Fibroblast of villous mesenchyme (primary cell): ENCODE measurements around the gene ZFP36L2. TPM values are rescaled to one million over a fixed set of nuclear protein-coding genes. Genes with fewer than 3 reads are reported as not detected.
A peak's percentile ranks its signal among the peaks of the same experiment; 100 is the strongest.

Experiments
- DNase-seq: peaks from one replicate; pipeline ENCODE4 v3.0.0-alpha.2; 2010; ENCODE audit warnings: low read depth
- H3K4me3 ChIP-seq: 2 replicates; pipeline ENCODE4 v1.5.1; 2011; ENCODE audit warnings: low read depth, mild to moderate bottlenecking, low read length
- CTCF ChIP-seq: IDR thresholded peaks from 2 replicates; pipeline ENCODE4 v1.5.1; 2012; ENCODE audit warnings: low read depth, mild to moderate bottlenecking, low read length; ENCODE audit not compliant: insufficient read depth
- total RNA-seq: library from RNA; depleted of rRNA; stranded (reverse); fragments of >200 nt; gene quantifications from 2 replicates; pipeline ENCODE4 v1.2.3, GENCODE V29; 2012

The ZFP36L2 gene, protein sequence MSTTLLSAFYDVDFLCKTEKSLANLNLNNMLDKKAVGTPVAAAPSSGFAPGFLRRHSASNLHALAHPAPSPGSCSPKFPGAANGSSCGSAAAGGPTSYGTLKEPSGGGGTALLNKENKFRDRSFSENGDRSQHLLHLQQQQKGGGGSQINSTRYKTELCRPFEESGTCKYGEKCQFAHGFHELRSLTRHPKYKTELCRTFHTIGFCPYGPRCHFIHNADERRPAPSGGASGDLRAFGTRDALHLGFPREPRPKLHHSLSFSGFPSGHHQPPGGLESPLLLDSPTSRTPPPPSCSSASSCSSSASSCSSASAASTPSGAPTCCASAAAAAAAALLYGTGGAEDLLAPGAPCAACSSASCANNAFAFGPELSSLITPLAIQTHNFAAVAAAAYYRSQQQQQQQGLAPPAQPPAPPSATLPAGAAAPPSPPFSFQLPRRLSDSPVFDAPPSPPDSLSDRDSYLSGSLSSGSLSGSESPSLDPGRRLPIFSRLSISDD
- 12.2 and 25.9 TPM in 2 replicates for total RNA-seq

DNA sequence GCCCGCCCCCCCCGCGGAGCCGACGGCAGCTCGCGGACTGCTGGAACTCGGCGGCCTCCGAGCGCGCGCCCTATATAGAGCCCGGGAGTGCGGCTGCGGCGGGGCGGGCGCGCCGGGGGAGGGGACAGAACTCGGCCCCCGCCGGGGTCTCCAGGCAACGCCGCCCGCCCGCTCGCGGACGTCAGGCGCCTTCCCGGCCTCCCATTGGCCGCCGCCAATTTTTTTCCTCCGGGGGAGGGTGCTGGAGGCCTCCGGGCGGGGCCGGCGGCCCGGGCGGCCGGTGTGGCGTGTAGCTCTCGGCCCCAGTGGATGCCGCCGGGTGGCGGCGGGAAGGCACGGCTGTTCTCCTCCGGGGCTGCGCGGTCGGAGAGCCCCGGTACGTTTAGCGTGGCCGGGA, at the start of gene ZFP36L2:
Gene ZFP36L2 (minus strand): TSS at position 49 of the 397 bp plus-strand sequence. CDS start 291 bp downstream, outside the sequence.
- TF ChIP-seq CTCF: peak; percentile 4
- DNase-seq: peak; percentile 97

DNA sequence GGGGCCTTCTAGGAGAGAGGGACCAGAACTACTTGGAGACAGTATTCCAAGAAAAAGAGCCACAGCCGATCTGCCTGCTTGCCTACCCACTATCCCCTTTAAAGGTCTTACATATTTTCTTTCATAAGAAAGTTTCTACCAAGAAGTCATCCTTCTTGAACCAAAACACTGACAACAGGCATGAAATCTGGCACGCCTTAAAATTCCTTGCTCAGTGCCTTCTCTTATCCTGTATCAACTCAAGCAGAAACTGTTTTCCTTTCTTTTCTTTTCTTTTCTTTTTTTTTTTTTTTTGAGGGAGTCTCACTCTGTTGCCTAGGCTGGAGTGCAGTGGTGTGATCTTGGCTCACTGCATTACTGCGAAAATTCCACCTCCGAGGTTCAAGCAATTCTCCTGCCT, 48.3 kb upstream of the ZFP36L2 start:
- no peak overlapping the region for H3K4me3 ChIP-seq
- TF ChIP-seq CTCF: no peak
- no peak for DNase-seq

More for the DNA sequence above, at the start of gene ZFP36L2:
- H3K4me3 ChIP-seq: peak within 1 kb of the TSS; percentile 96

DNA sequence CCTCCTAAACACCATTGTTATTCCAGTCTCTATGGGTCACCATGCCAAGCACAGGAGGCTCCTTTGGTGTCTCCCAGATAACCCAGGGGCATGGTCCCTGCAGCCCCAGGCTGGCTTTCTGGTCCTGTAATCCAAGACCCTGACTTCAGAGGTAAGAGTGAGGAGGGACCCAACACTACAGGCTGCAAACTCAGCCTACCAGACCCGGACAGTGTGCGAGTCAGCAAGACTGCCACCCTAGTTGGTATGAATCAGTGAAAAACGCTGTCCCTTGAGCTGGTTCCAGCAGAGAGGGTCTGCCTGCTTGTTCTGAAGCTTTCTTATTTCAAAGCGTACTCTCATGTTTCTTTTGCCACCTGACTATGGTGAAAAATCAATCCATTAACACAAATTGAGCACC, 47.6 kb upstream of the ZFP36L2 start:
- DNase-seq: no peak
- H3K4me3 ChIP-seq: no peak overlapping the region
- TF ChIP-seq CTCF: no peak

- no peak for TF ChIP-seq CTCF
- no peak for DNase-seq
- H3K4me3 ChIP-seq: no peak overlapping the region
Measured at GRCh38 chr2:43273529-43273928, 47.1 kb upstream of the ZFP36L2 start.

DNA sequence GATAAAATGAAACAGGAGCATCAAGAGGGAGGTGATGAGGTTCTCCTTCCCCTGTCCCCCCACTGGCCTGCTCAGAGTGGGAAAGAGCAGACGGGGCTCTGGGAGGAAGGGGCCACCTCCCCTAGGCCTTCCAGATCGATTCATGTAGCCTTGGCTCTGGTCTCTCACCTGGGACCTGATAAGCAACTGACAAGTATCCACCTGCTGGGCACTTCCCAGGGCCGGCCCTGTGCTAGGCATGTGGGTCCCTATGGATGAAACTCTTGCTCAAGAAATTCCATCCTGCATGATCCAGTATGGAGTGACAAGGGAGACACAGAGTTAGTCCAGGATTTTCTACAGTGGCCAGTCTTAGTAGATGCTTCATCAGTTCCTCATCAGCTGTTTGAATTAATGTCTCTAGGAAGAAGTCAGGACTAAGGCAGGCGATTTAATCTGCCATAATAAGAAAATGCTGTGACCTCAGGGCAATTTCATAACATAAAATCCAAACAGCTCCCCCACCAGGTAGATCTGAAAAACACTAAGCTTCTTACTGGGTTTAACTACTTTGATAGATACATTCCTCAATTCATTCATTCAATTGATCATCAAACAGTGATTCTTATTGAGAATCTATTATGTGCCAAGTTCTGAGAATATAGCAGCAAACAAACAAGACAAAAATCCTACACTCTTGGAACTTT, 44.7 kb upstream of the ZFP36L2 start:
- no peak for TF ChIP-seq CTCF
- no peak overlapping the region for H3K4me3 ChIP-seq
- DNase-seq: no peak

DNA sequence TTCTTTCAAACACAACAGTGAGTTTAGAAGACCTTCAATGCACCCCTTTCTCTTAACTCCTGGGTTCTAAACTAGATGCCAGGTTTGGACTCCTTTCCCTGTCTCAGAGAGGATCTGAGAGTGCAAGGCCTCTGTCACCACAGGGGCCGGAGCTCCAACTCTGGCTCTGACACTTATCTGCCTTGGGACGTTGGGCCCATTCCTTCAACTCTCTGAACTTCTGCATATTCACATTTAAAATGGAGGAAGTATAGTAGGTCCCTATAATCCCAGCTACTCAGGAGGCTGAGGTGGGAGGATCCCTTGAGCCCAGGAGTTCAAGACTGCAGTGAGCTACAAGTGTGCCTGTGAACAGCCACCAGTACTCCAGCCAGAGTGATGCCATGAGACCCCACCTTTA, 44.1 kb upstream of the ZFP36L2 start:
- TF ChIP-seq CTCF: no peak
- DNase-seq: no peak
- no peak overlapping the region for H3K4me3 ChIP-seq
